Fibroblast of lung (primary cell): ENCODE measurements around the gene LAMB1. TPM values are rescaled to one million over a fixed set of nuclear protein-coding genes. Genes with fewer than 3 reads are reported as not detected.

Experiments used
- DNase-seq, 2 donors: peaks; one replicate each; pipeline versions ENCODE4 v3.0.0 to v3.0.0-alpha.2; 2010; ENCODE audit warnings: low read depth in 2 of 2
- H2AFZ ChIP-seq: 2 replicates; pipeline ENCODE4 v1.5.1; 2012; ENCODE audit warnings: low read length, control low read depth, inconsistent platforms
- H3K27ac ChIP-seq: 2 replicates; pipeline ENCODE4 v1.5.1; 2011; ENCODE audit warnings: low read length, control low read depth; ENCODE audit not compliant: insufficient read depth
- H3K27me3 ChIP-seq: 2 replicates; pipeline ENCODE4 v1.5.1; 2011; ENCODE audit warnings: mild to moderate bottlenecking, low read length; ENCODE audit not compliant: control insufficient read depth, insufficient read depth
- H3K36me3 ChIP-seq: 2 replicates; pipeline ENCODE4 v1.5.1; 2011; ENCODE audit warnings: low read length; ENCODE audit not compliant: control insufficient read depth, insufficient read depth
- H3K4me1 ChIP-seq: 2 replicates; pipeline ENCODE4 v1.5.1; 2011; ENCODE audit warnings: low read length; ENCODE audit not compliant: control insufficient read depth, insufficient read depth; ENCODE audit errors: extremely low read depth
- H3K4me2 ChIP-seq: 2 replicates; pipeline ENCODE4 v1.5.1; 2011; ENCODE audit warnings: low read length, control low read depth; ENCODE audit not compliant: insufficient read depth; ENCODE audit errors: extremely low read depth
- H3K4me3 ChIP-seq, 4 experiments: fragments of 200-600 bp in 1 of 4; sonication (generic) in 1 of 4; replicated peaks in 1 of 4; 2 replicates each; pipeline ENCODE4 v1.5.1; 2011 to 2016; ENCODE audit warnings: low read length in 4 of 4, low read depth in 3 of 4, mild to moderate bottlenecking in 3 of 4, control low read depth in 2 of 4, inconsistent platforms in 1 of 4, mixed read lengths in 1 of 4; ENCODE audit not compliant: insufficient read depth in 1 of 4; ENCODE audit errors: control extremely low read depth in 1 of 4
- H3K79me2 ChIP-seq: 2 replicates; pipeline ENCODE4 v1.5.1; 2012; ENCODE audit warnings: mild to moderate bottlenecking, low read length, inconsistent platforms; ENCODE audit not compliant: control insufficient read depth, insufficient read depth
- H3K9ac ChIP-seq: 2 replicates; pipeline ENCODE4 v1.5.1; 2011; ENCODE audit warnings: mild to moderate bottlenecking, low read length, control low read depth; ENCODE audit not compliant: insufficient read depth
- H3K9me3 ChIP-seq: 2 replicates; pipeline ENCODE4 v1.5.1; 2012; ENCODE audit warnings: low read depth, low read length; ENCODE audit not compliant: control insufficient read depth, insufficient read depth
- H4K20me1 ChIP-seq: 2 replicates; pipeline ENCODE4 v1.5.1; 2011; ENCODE audit warnings: low read length; ENCODE audit not compliant: control insufficient read depth, insufficient read depth; ENCODE audit errors: extremely low read depth
- EZH2 ChIP-seq: IDR thresholded peaks from 2 replicates; pipeline ENCODE4 v1.5.1; 2012; ENCODE audit warnings: low read length, control low read depth, mild to moderate bottlenecking; ENCODE audit errors: missing control alignments
- polyA plus RNA-seq, 2 donors: library from polyadenylated mRNA; depleted of rRNA in 1 of 2; stranded (reverse) in 1 of 2; unstranded in 1 of 2; fragments of >200 nt; gene quantifications; 2 replicates each; pipeline ENCODE4 v1.2.1, GENCODE V29; 2011 to 2012; ENCODE audit warnings: missing spikeins in 1 of 2
- total RNA-seq: library from RNA; depleted of rRNA; stranded (reverse); fragments of >200 nt; gene quantifications from 2 replicates; pipeline ENCODE4 v1.2.1, GENCODE V29; 2014
- TF ChIP-seq, protein P1 (sequence below), 2 donors: IDR thresholded peaks in 1 of 2; conservative IDR thresholded peaks in 1 of 2; 1 replicate in 1 of 2; 2 replicates in 1 of 2; pipeline ENCODE4 v1.5.1; 2011 to 2012; ENCODE audit warnings: low read length in 2 of 2, control low read depth in 1 of 2, inconsistent platforms in 1 of 2, low read depth in 1 of 2, mild to moderate bottlenecking in 1 of 2

LAMB1 gene
- total and polyA plus RNA-seq, 2 donors (not counting 1 experiment from before 2014, with no cell fraction given): 428 to 516 TPM

DNA sequence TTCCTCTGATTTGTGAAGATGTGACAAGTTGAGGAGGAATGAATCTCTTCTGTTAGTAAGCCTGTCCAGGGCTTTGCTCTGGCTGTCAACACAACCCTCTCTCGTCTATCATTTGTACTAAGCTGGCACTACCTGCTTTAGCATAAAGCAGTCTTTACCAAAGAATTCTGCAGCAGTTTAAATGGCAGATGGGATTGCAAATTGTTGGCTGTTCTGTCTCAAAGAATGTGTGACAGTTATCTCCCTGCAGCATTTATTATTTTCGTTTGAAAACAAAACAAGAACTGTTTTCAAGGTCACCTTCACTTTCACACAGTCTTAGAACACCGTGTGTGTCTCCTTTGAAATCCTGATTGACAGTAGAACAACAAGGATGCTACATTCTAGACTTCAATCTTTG is 4.8 kb upstream of the LAMB1 start:
- Histone ChIP-seq H3K4me1 (peaks cover 2% of the 10 kb centered on the region), H4K20me1 (no peaks in the 10 kb centered on the region), H3K4me2 (no peak overlapping the region), H3K27me3 (no peaks in the 10 kb centered on the region), H3K36me3 (no peaks in the 10 kb centered on the region), H3K4me3 (no peak overlapping the region), H2AFZ (no peak overlapping the region), H3K27ac (no peak overlapping the region), H3K79me2 (no peaks in the 10 kb centered on the region), H3K9me3 (no peaks in the 10 kb centered on the region), H3K9ac (no peak overlapping the region)
- TF ChIP-seq, protein P1, sequence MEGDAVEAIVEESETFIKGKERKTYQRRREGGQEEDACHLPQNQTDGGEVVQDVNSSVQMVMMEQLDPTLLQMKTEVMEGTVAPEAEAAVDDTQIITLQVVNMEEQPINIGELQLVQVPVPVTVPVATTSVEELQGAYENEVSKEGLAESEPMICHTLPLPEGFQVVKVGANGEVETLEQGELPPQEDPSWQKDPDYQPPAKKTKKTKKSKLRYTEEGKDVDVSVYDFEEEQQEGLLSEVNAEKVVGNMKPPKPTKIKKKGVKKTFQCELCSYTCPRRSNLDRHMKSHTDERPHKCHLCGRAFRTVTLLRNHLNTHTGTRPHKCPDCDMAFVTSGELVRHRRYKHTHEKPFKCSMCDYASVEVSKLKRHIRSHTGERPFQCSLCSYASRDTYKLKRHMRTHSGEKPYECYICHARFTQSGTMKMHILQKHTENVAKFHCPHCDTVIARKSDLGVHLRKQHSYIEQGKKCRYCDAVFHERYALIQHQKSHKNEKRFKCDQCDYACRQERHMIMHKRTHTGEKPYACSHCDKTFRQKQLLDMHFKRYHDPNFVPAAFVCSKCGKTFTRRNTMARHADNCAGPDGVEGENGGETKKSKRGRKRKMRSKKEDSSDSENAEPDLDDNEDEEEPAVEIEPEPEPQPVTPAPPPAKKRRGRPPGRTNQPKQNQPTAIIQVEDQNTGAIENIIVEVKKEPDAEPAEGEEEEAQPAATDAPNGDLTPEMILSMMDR (conservative IDR thresholded peaks at IDR 0.05 in 1 of 2, IDR thresholded peaks at IDR 0.05 in 1 of 2; ENCODE audit: low read depth in 1 of 2, low read length in 2 of 2): no peak
- TF ChIP-seq EZH2: no peak
- DNase-seq: no peak

DNA sequence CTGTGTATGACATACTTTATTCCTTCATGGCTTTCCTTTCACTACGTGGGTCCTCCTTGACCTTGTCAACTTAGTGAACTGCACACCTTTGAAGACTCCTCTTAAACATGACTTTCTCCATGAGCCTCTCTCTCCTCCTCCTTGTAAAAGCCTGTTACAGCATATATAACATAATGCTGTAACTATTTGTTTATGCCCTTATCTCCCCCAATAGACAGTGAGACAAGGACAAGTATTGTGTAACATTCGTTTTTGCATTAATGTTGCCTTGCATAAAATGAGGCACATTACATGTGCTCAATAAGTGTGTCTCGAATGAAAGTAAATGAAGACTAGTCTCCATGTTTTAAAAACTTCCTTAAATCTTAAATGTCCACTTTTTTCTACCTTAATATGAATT is 4.3 kb upstream of the LAMB1 start:
- H3K4me3 ChIP-seq: no peak overlapping the region
- peak in 1 of 2 donors; percentile 62 for DNase-seq
- H3K9ac ChIP-seq: no peak overlapping the region
- H3K79me2 ChIP-seq: peaks cover 4% of the 10 kb centered on the region
- TF ChIP-seq, protein P1 (conservative IDR thresholded peaks at IDR 0.05 in 1 of 2, IDR thresholded peaks at IDR 0.05 in 1 of 2; ENCODE audit: low read depth in 1 of 2, low read length in 2 of 2): no peak
- TF ChIP-seq EZH2: no peak
- no peaks in the 10 kb centered on the region for H3K27me3 ChIP-seq
- no peaks in the 10 kb centered on the region for H4K20me1 ChIP-seq
- H2AFZ ChIP-seq: no peak overlapping the region
- no peak overlapping the region for H3K27ac ChIP-seq
- no peaks in the 10 kb centered on the region for H3K36me3 ChIP-seq
- peaks cover 2% of the 10 kb centered on the region for H3K4me1 ChIP-seq
- no peak overlapping the region for H3K4me2 ChIP-seq
- no peaks in the 10 kb centered on the region for H3K9me3 ChIP-seq

DNA sequence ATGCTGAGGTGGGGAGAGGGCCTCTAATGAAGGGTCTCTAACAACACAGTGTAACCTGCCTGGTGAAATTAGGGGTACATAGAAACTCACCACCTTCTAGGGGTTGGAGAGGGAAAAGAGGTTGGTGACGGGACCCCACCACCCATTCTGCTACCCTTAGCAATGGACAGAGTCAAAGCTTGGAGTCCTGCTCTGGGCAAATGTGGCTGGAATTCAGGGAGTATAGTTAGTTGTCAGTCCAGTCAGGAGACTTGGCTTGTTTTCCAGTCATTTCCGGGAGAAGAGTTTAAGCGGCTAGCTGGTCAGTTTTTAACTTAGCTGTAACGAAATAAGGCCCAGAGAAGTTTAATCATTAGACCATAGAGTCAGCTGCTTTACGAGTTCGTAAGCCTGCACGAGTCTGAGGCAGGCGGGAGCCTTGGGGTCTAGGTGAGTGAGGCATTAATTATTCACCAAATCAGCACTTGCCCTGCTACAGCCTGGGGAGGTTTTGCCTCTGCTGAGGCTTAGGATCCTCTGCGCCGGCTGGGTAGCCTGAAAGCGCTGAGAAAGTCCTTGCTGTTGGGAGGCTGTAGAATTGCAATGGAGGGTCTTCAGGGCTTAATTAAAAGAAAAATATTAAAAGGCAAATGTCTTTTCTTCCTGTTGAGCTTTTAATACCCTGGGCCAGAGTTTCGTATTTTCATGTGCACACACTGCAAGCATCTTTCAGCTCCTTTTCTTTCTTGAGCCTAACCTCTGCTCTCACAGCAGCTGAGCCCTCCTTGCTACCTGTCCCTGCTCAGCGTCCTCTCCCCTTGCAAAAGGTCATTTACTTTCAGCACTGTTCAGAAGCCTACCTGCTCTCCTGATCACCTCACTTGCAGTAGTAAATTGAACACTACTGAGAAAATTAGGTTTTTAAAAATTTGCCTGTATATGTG is 1.5 kb upstream of the LAMB1 start:
- Histone ChIP-seq H3K9me3 (no peaks in the 10 kb centered on the region), H3K27me3 (no peaks in the 10 kb centered on the region), H3K36me3 (no peaks in the 10 kb centered on the region), H3K27ac (no peak overlapping the region), H4K20me1 (no peaks in the 10 kb centered on the region), H3K4me1 (peaks cover 2% of the 10 kb centered on the region), H3K4me3 (no peak overlapping the region), H3K4me2 (no peak overlapping the region), H2AFZ (no peak overlapping the region), H3K79me2 (peaks cover 26% of the 10 kb centered on the region), H3K9ac (no peak overlapping the region)
- no peak for TF ChIP-seq EZH2
- TF ChIP-seq, protein P1 (conservative IDR thresholded peaks at IDR 0.05 in 1 of 2, IDR thresholded peaks at IDR 0.05 in 1 of 2; ENCODE audit: low read depth in 1 of 2, low read length in 2 of 2): no peak
- peak; percentile 62 to 84 for DNase-seq
